GM12878 (cell line): ENCODE data around the gene RBM4B. TPM values are rescaled to one million over a fixed set of nuclear protein-coding genes. Genes with fewer than 3 reads are reported as not detected.

ENCODE experiments used
- ATAC-seq: fragments of 200-7000 bp; cut with Tn5 transposase; 3 replicates; pipeline ENCODE4 v1.9.1; 2020; ENCODE audit warnings: mild to moderate bottlenecking, moderate library complexity
- BruUV-seq: library from RNA; stranded (reverse); fragments of 400-500 nt; replicated peaks from 2 replicates; lab custom pipeline; 2021; lab: Mats Ljungman, UMichigan
- CTCF ChIA-PET: fragments of 300-600 bp; sonication (Branson Sonifier 250); formaldehyde crosslinking; extraction: SDS; loops from one replicate; lab custom pipeline; 2021; ENCODE audit warnings: inconsistent platforms; lab: Yijun Ruan, JAX
- POLR2A ChIA-PET: fragments of 350-600 bp; formaldehyde crosslinking; extraction: SDS; loops from one replicate; lab custom pipeline; 2021; ENCODE audit warnings: inconsistent platforms; lab: Charles Lee
- RAD21 ChIA-PET: fragments of 300-600 bp; sonication (Branson Sonifier 250); formaldehyde crosslinking; loops from one replicate; lab custom pipeline; 2023; ENCODE audit warnings: antibody characterized with exemption; ENCODE audit not compliant: unreplicated experiment; lab: Charles Lee
- SMC1A ChIA-PET: fragments of 300-600 bp; sonication (Branson Sonifier 250); formaldehyde crosslinking; loops from one replicate; lab custom pipeline; 2023; ENCODE audit not compliant: unreplicated experiment, uncharacterized antibody; lab: Charles Lee
- DNase-seq: peaks from one replicate; pipeline ENCODE4 v3.0.0-alpha.2; 2011; ENCODE audit warnings: low read depth, low spot score
- FAIRE-seq: peaks from 3 replicates; lab custom pipeline; 2011; peaks lifted over from hg19 to GRCh38; lab: Jason Lieb, UNC
- H2AFZ ChIP-seq: 2 replicates; pipeline ENCODE4 v1.6.0; 2011; ENCODE audit warnings: low read depth, low read length, control low read depth; ENCODE audit not compliant: control insufficient read depth
- H3K27ac ChIP-seq: 2 replicates; pipeline ENCODE4 v1.5.1; 2011; ENCODE audit warnings: control low read depth; ENCODE audit not compliant: control insufficient read depth, insufficient read depth
- H3K27me3 ChIP-seq, 2 experiments: replicated peaks in 1 of 2; 2 replicates each; pipeline versions ENCODE4 v1.6.0 to v1.6.1; 2011; ENCODE audit warnings: low read length in 1 of 2; ENCODE audit not compliant: control insufficient read depth in 2 of 2, insufficient read depth in 2 of 2
- H3K36me3 ChIP-seq, 2 experiments: 2 replicates each; pipeline ENCODE4 v1.5.1; 2011; ENCODE audit warnings: low read length in 1 of 2; ENCODE audit not compliant: control insufficient read depth in 2 of 2, insufficient read depth in 2 of 2
- H3K4me1 ChIP-seq: 2 replicates; pipeline ENCODE4 v1.6.1; 2011; ENCODE audit warnings: mild to moderate bottlenecking, low read length, moderate library complexity, mixed read lengths; ENCODE audit not compliant: control insufficient read depth, insufficient read depth
- H3K4me2 ChIP-seq: 2 replicates; pipeline ENCODE4 v1.6.0; 2011; ENCODE audit warnings: control low read depth; ENCODE audit not compliant: control insufficient read depth, insufficient read depth
- H3K4me3 ChIP-seq: fragments of 200-600 bp; sonication (generic); 2 replicates; pipeline ENCODE4 v1.5.1; 2016
- H3K79me2 ChIP-seq: 2 replicates; pipeline ENCODE4 v1.6.0; 2011; ENCODE audit warnings: low read length; ENCODE audit not compliant: control insufficient read depth, insufficient read depth
- H3K9ac ChIP-seq: 2 replicates; pipeline ENCODE4 v1.8.0; 2011; ENCODE audit warnings: low read length, control low read depth, mixed read lengths; ENCODE audit not compliant: control insufficient read depth, insufficient read depth
- H3K9me3 ChIP-seq: replicated peaks from 3 replicates; pipeline ENCODE4 v1.5.1; 2011; ENCODE audit warnings: mild to moderate bottlenecking, low read length; ENCODE audit not compliant: control insufficient read depth, insufficient read depth
- H4K20me1 ChIP-seq: 2 replicates; pipeline ENCODE4 v1.6.0; 2011; ENCODE audit not compliant: control insufficient read depth, insufficient read depth
- CEBPB ChIP-seq, 2 experiments: fragments of 150-350 bp in 1 of 2; IDR thresholded peaks; 2 replicates each; pipeline ENCODE4 v1.6.1; 2012 to 2014; ENCODE audit warnings: low read depth in 2 of 2, low read length in 2 of 2, borderline replicate concordance in 1 of 2, inconsistent platforms in 1 of 2
- IRF4 ChIP-seq: IDR thresholded peaks from 2 replicates; pipeline ENCODE4 v1.6.1; 2011; ENCODE audit warnings: low read depth, low read length
- PML ChIP-seq: IDR thresholded peaks from 2 replicates; pipeline ENCODE4 v1.6.1; 2012; ENCODE audit warnings: low read length, inconsistent platforms
- RUNX3 ChIP-seq: IDR thresholded peaks from 2 replicates; pipeline ENCODE4 v1.6.1; 2012; ENCODE audit warnings: low read length, inconsistent platforms
- SRF ChIP-seq, 2 experiments: IDR thresholded peaks; 2 replicates each; pipeline ENCODE4 v1.6.1; 2011; ENCODE audit warnings: low read depth in 2 of 2, low read length in 2 of 2, mild to moderate bottlenecking in 1 of 2, moderate library complexity in 1 of 2
- WGBS: methylation state at CpG from one replicate; pipeline ENCODE4 v1.1.6; 2016; ENCODE audit warnings: low lambda C conversion rate; ENCODE audit not compliant: insufficient replicate concordance, insufficient coverage; ENCODE audit errors: missing lambda C conversion rate; 5-methylcytosine and 5-hydroxymethylcytosine counted together
- in situ Hi-C: fragments of 300-500 bp; cut with MboI; formaldehyde crosslinking; loops from 9 replicates; pipeline ENCODE4 v1.14.3; 2018; ENCODE audit warnings: mixed read lengths
- intact Hi-C: fragments of 100-400 bp; cut with micrococcal nuclease; formaldehyde crosslinking; loops from one replicate; pipeline ENCODE4 v1.14.2; 2022; ENCODE audit not compliant: unreplicated experiment
- polyA plus RNA-seq, 11 experiments: library from polyadenylated mRNA; depleted of rRNA in 4 of 11; unstranded in 6 of 11; stranded (reverse) in 5 of 11; fragments of >200 nt; fragmentation: Nextera tagmentation in 4 of 11; fragmentation: Illumina TruSeq in 1 of 11; extraction: Ambion mirVana in 4 of 11; extraction: Trizol in 1 of 11; gene quantifications; 1 replicate in 1 of 11; 2 replicates in 10 of 11; pipeline versions ENCODE4 v1.2.1 to v1.2.3, GENCODE V29; 2011 to 2016; ENCODE audit warnings: inconsistent platforms in 2 of 11, missing spikeins in 2 of 11, low read depth in 1 of 11
- total RNA-seq, 4 experiments: library from RNA; depleted of rRNA in 3 of 4; stranded (reverse); fragments of >200 nt in 3 of 4; fragmentation: Illumina TruSeq in 1 of 4; extraction: Trizol in 1 of 4; gene quantifications; 2 replicates each; pipeline versions ENCODE4 v1.2.1 to v1.2.3, GENCODE V29; 2013 to 2021
- TF ChIP-seq, protein P1 (sequence below): fragments of 450-650 bp; IDR thresholded peaks from 2 replicates; pipeline ENCODE4 v1.6.1; 2017; ENCODE audit warnings: mild to moderate bottlenecking, moderate library complexity
- TF ChIP-seq, protein P2 (sequence below): fragments of 450-650 bp; formaldehyde crosslinking; IDR thresholded peaks from 2 replicates; pipeline ENCODE4 v1.5.0; 2022; ENCODE audit warnings: mild to moderate bottlenecking, missing genetic modification characterization
- TF ChIP-seq, protein P3 (sequence below): fragments of 150-350 bp; IDR thresholded peaks from 2 replicates; pipeline ENCODE4 v1.6.1; 2014; ENCODE audit warnings: mild to moderate bottlenecking, low read depth, low read length

Gene RBM4B
- total and polyA plus RNA-seq, 10 of the 15 experiments (the other 5 are each of a cell fraction or from before 2014, with no cell fraction given) = 16.1 to 37.0 (median 21.6) TPM

DNA sequence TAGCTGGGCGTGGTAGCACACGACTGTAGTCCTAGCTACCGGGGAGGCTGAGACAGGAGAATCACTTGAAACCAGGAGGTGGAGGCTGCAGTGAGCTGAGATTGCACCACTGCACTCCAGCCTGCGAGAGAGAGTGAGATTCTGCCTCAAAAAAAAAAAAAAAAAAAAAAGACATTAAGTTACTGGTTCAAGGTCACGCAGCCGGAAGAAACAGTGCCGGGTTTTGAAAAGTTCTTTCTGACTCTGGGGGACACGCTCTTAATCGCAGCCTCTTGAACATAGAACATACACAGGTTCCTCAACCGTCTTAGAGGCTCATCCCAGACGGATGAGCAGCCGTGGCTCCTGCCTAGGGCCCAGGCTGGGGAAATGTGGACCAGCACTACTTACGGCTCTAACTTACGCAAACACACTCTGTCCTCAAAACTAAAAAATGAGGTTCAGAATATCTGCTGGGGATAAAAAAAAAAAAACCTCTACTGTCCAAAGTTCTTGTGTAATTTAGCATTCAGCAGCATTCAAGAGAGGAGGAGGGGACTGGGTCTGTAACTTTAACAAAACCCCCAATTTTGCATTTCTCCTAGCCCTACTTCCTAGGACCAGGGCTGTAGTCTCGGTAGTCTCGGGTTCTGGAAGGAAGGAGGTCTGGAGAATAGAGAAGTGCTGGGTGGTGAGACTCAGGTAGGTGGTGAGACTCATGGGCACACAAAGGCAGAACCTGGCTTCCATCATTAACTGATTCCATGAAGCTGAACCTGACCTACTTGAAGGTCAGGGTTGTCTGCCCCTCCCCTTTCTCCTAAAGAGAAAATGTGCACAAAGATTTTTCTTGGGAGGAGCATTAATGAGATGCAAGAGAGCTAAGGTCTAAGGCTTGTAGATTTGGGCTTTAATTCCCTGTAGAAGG is 45.3 kb upstream of the RBM4B start:
- Histone ChIP-seq H3K9me3 (no peaks in the 10 kb centered on the region), H3K9ac (no peak overlapping the region), H3K4me1 (no peaks in the 10 kb centered on the region), H4K20me1 (no peaks in the 10 kb centered on the region), H3K4me3 (no peak overlapping the region), H3K36me3 (no peaks in the 10 kb centered on the region), H2AFZ (no peak overlapping the region), H3K27ac (no peak overlapping the region), H3K4me2 (no peak overlapping the region), H3K27me3 (peaks cover 8 to 11% of the 10 kb centered on the region in 2 experiments), H3K79me2 (no peaks in the 10 kb centered on the region)
- WGBS = 71% methylated on average over 16 of the region's 16 CpGs
- SMC1A ChIA-PET = interaction anchor here (0.6 kb wide), 1 partner anchor 111 kb away, joined by 3 read pairs; no protein-coding TSS in a partner anchor
- TF ChIP-seq, protein P1, sequence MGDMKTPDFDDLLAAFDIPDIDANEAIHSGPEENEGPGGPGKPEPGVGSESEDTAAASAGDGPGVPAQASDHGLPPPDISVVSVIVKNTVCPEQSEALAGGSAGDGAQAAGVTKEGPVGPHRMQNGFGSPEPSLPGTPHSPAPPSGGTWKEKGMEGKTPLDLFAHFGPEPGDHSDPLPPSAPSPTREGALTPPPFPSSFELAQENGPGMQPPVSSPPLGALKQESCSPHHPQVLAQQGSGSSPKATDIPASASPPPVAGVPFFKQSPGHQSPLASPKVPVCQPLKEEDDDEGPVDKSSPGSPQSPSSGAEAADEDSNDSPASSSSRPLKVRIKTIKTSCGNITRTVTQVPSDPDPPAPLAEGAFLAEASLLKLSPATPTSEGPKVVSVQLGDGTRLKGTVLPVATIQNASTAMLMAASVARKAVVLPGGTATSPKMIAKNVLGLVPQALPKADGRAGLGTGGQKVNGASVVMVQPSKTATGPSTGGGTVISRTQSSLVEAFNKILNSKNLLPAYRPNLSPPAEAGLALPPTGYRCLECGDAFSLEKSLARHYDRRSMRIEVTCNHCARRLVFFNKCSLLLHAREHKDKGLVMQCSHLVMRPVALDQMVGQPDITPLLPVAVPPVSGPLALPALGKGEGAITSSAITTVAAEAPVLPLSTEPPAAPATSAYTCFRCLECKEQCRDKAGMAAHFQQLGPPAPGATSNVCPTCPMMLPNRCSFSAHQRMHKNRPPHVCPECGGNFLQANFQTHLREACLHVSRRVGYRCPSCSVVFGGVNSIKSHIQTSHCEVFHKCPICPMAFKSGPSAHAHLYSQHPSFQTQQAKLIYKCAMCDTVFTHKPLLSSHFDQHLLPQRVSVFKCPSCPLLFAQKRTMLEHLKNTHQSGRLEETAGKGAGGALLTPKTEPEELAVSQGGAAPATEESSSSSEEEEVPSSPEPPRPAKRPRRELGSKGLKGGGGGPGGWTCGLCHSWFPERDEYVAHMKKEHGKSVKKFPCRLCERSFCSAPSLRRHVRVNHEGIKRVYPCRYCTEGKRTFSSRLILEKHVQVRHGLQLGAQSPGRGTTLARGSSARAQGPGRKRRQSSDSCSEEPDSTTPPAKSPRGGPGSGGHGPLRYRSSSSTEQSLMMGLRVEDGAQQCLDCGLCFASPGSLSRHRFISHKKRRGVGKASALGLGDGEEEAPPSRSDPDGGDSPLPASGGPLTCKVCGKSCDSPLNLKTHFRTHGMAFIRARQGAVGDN = no peak
- no peak for TF ChIP-seq SRF (IDR thresholded peaks at IDR 0.05; ENCODE audit: low read depth in 2 of 2, low read length in 2 of 2)
- TF ChIP-seq RUNX3 = no peak
- no peak for TF ChIP-seq PML
- TF ChIP-seq CEBPB (IDR thresholded peaks at IDR 0.05; ENCODE audit: borderline replicate concordance in 1 of 2, low read depth in 2 of 2, low read length in 2 of 2) = no peak
- TF ChIP-seq, protein P2, sequence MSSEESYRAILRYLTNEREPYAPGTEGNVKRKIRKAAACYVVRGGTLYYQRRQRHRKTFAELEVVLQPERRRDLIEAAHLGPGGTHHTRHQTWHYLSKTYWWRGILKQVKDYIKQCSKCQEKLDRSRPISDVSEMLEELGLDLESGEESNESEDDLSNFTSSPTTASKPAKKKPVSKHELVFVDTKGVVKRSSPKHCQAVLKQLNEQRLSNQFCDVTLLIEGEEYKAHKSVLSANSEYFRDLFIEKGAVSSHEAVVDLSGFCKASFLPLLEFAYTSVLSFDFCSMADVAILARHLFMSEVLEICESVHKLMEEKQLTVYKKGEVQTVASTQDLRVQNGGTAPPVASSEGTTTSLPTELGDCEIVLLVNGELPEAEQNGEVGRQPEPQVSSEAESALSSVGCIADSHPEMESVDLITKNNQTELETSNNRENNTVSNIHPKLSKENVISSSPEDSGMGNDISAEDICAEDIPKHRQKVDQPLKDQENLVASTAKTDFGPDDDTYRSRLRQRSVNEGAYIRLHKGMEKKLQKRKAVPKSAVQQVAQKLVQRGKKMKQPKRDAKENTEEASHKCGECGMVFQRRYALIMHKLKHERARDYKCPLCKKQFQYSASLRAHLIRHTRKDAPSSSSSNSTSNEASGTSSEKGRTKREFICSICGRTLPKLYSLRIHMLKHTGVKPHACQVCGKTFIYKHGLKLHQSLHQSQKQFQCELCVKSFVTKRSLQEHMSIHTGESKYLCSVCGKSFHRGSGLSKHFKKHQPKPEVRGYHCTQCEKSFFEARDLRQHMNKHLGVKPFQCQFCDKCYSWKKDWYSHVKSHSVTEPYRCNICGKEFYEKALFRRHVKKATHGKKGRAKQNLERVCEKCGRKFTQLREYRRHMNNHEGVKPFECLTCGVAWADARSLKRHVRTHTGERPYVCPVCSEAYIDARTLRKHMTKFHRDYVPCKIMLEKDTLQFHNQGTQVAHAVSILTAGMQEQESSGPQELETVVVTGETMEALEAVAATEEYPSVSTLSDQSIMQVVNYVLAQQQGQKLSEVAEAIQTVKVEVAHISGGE (CRISPR knock-in tag) = no peak
- no peak for TF ChIP-seq IRF4
- TF ChIP-seq, protein P3, sequence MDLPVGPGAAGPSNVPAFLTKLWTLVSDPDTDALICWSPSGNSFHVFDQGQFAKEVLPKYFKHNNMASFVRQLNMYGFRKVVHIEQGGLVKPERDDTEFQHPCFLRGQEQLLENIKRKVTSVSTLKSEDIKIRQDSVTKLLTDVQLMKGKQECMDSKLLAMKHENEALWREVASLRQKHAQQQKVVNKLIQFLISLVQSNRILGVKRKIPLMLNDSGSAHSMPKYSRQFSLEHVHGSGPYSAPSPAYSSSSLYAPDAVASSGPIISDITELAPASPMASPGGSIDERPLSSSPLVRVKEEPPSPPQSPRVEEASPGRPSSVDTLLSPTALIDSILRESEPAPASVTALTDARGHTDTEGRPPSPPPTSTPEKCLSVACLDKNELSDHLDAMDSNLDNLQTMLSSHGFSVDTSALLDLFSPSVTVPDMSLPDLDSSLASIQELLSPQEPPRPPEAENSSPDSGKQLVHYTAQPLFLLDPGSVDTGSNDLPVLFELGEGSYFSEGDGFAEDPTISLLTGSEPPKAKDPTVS = no peak
- CTCF ChIA-PET = interaction anchor here (0.8 kb wide), 1 partner anchor 49 kb away, joined by 3 read pairs; no protein-coding TSS in a partner anchor
- RAD21 ChIA-PET = interaction anchor here (0.7 kb wide), 1 partner anchor 14 kb away, joined by 4 read pairs; no protein-coding TSS in a partner anchor
- BruUV-seq = no TSS peak
- in situ Hi-C loops (no loop called here), intact Hi-C loops (no loop called here)
- ATAC-seq = no peak
- no peak for FAIRE-seq
- no peak for DNase-seq
- POLR2A ChIA-PET = interaction anchor here (0.6 kb wide), 1 partner anchor 30 kb away, joined by 6 read pairs; no protein-coding TSS in a partner anchor
